Spleen (tissue), 13 donors: ENCODE data around the gene NFE2L1. TPM values are rescaled to one million over a fixed set of nuclear protein-coding genes. Genes with fewer than 3 reads are reported as not detected.
"Not testable (repeated sequence)": the region's sequence is repeated elsewhere in the genome, so short reads cannot be mapped to it uniquely, and the experiment has no call there.

ENCODE experiments used
- DNase-seq: peaks from one replicate; pipeline ENCODE4 v3.0.0-alpha.2; 2020
- H3K27ac ChIP-seq, 8 donors: fragments of 200-600 bp; sonication (generic) in 7 of 8; 1 replicate in 4 of 8; 2 replicates in 4 of 8; pipeline versions ENCODE4 v1.5.0 to v1.8.0; 2016 to 2021; ENCODE audit warnings: inconsistent platforms in 4 of 8, mild to moderate bottlenecking in 4 of 8, moderate library complexity in 1 of 8
- H3K27me3 ChIP-seq, 7 donors: fragments of 200-600 bp; sonication (generic) in 6 of 7; replicated peaks in 1 of 7; 1 replicate in 4 of 7; 2 replicates in 3 of 7; pipeline versions ENCODE4 v1.5.0 to v1.8.0; 2016 to 2021; ENCODE audit warnings: inconsistent platforms in 3 of 7, mild to moderate bottlenecking in 1 of 7
- H3K36me3 ChIP-seq, 6 donors: fragments of 200-600 bp; sonication (generic) in 5 of 6; 1 replicate in 4 of 6; 2 replicates in 2 of 6; pipeline versions ENCODE4 v1.5.0 to v1.8.0; 2016 to 2021; ENCODE audit warnings: inconsistent platforms in 2 of 6
- H3K4me1 ChIP-seq, 6 donors: fragments of 200-600 bp; sonication (generic) in 5 of 6; 1 replicate in 3 of 6; 2 replicates in 3 of 6; pipeline versions ENCODE4 v1.5.0 to v1.8.0; 2016 to 2021; ENCODE audit warnings: inconsistent platforms in 3 of 6
- H3K4me3 ChIP-seq, 8 donors: fragments of 200-600 bp; sonication (generic) in 7 of 8; 1 replicate in 4 of 8; 2 replicates in 4 of 8; pipeline versions ENCODE4 v1.5.0 to v1.8.0; 2016 to 2021; ENCODE audit warnings: inconsistent platforms in 4 of 8, mild to moderate bottlenecking in 4 of 8, moderate library complexity in 2 of 8
- H3K9me3 ChIP-seq, 8 donors: fragments of 200-600 bp; sonication (generic) in 7 of 8; 1 replicate in 4 of 8; 2 replicates in 4 of 8; pipeline versions ENCODE4 v1.5.0 to v1.8.0; 2016 to 2021; ENCODE audit warnings: inconsistent platforms in 4 of 8
- CTCF ChIP-seq, 11 experiments: fragments of 200-600 bp in 7 of 11; fragments of 450-650 bp in 4 of 11; sonication (generic) in 4 of 11; IDR thresholded peaks in 8 of 11; conservative IDR thresholded peaks in 3 of 11; 1 replicate in 7 of 11; 2 replicates in 4 of 11; pipeline versions ENCODE4 v1.4.0 to v1.8.0; 2016 to 2021; ENCODE audit warnings: antibody characterized with exemption in 11 of 11, inconsistent platforms in 4 of 11, mild to moderate bottlenecking in 1 of 11
- POLR2A ChIP-seq, 3 donors: fragments of 450-650 bp; IDR thresholded peaks; one replicate each; pipeline ENCODE4 v1.5.1; 2017; ENCODE audit warnings: antibody characterized with exemption in 3 of 3, mild to moderate bottlenecking in 1 of 3
- POLR2AphosphoS5 ChIP-seq, 3 donors: sonication (generic); formaldehyde crosslinking; IDR thresholded peaks; one replicate each; pipeline ENCODE4 v1.5.1; 2017; ENCODE audit warnings: antibody characterized with exemption in 3 of 3
- WGBS, 5 donors: extraction: QIAGEN DNeasy Blood & Tissue Kit in 3 of 5; methylation state at CpG; one replicate each; pipeline versions ENCODE4 v1.1.5 to v1.1.7; 2013 to 2018; 5-methylcytosine and 5-hydroxymethylcytosine counted together
- intact Hi-C: fragments of 100-400 bp; cut with DNase I; formaldehyde crosslinking; loops from one replicate; pipeline ENCODE4 v1.15.0; 2023; ENCODE audit warnings: low total_unique reads
- long read RNA-seq, 2 donors: transcript quantifications; one replicate each; lab custom pipeline, GENCODE V29; 2026
- polyA plus RNA-seq, 3 donors: library from polyadenylated mRNA; stranded (reverse); fragments of 200-250 nt; gene quantifications; one replicate each; pipeline ENCODE4 v1.2.1, GENCODE V29; 2013
- total RNA-seq, 7 donors: library from RNA; depleted of rRNA in 3 of 7; stranded (reverse); fragments of >200 nt in 3 of 7; fragmentation: NEBNext Ultra II Directional in 4 of 7; extraction: Animal tissue kit (Norgen Biotek cat#: 25700) in 4 of 7; gene quantifications; one replicate each; pipeline versions ENCODE4 v1.1.0 to v1.2.1, GENCODE V29; 2016 to 2021
- donor health status: healthy with polysubstance abuse.
- donor health status: DM: no; HTN: no; CAD: no; lungs with moderate emphysema.
- donor health status: DM: no; HTN: no; CAD: no.
- donor health status: Bipolar disorder and iron deficiency.
- donor health status: healthy.
- donor health status: DM: no; HTN: no; CAD: no.
- donor health status: DM: yes; HTN: yes; CAD: no.

The NFE2L1 gene
- total RNA-seq (100 to 1,000 TPM; 111 to 242 (median 142) TPM), polyA plus RNA-seq (10 to 100 TPM; 21.2 to 59.5 (median 25.7) TPM)
- long read RNA-seq, donor 1, full-length matches to known transcripts: 6 of 52 reads
- long read RNA-seq, donor 1, partial matches to known transcripts: 46 of 52 reads
- long read RNA-seq, donor 1, other reads (novel, unspliced or antisense): 0 of 52 reads
- long read RNA-seq, donor 2, full-length matches to known transcripts: 11 of 48 reads
- long read RNA-seq, donor 2, partial matches to known transcripts: 37 of 48 reads
- long read RNA-seq, donor 2, other reads (novel, unspliced or antisense): 0 of 48 reads

- Histone ChIP-seq H3K27me3 (no peaks in the 10 kb centered on the region), H3K36me3 (peaks cover 0 to 26% (median 18%) of the 10 kb centered on the region in 6 donors), H3K4me3 (peak within 1 kb of the TSS; percentile 69 to 98 (median 80)), H3K27ac (peak within 1 kb of the TSS; percentile 94 to 98 (median 96)), H3K4me1 (peaks cover 39 to 67% (median 51%) of the 10 kb centered on the region in 6 donors), H3K9me3 (no peaks in the 10 kb centered on the region)
- intact Hi-C loops: no loop called here
- DNase-seq: peak; percentile 99
- TF ChIP-seq POLR2AphosphoS5 (IDR thresholded peaks at IDR 0.05) (peak; percentile 90 to 96 (median 94)), POLR2A (IDR thresholded peaks at IDR 0.05) (peak in 1 of 3 donors; percentile 83), CTCF (IDR thresholded peaks at IDR 0.05 in 8 of 11, conservative IDR thresholded peaks at IDR 0.05 in 3 of 11) (peak in 4 of 11 experiments; percentile 10 to 32 (median 22))
- WGBS, 5 donors: 0 to 1% (median 0%) methylated on average over 28 to 47 of the region's 47 CpGs
Observed at GRCh38 chr17:48047741-48048383, at the start of gene NFE2L1. Gene NFE2L1, plus strand, starts transcription at chr17:48048359. Its CDS starts 2,760 bp downstream, at chr17:48051119.

DNA sequence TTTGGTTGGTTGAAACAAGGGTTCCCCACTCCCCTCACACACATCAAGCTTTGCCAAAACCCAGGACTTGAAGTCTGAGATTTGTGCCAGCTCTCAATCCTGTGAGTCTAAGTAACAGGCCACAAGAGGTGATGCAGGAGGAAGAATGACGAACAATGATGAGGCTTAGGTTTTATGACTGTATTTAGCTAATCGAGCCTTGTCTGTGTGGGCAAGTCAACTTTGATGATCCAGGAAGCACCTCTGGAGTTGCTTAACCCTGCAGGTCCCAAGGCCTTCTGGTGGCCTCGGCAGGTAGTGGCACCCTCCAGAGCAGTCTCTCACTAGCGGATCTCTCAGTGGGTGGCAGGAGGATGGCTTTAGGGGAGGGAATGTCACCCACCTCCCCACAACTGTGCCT is 48.6 kb upstream of the NFE2L1 start:
- H3K4me1 ChIP-seq: peaks cover 0 to 36% (median 13%) of the 10 kb centered on the region in 6 donors
- H3K27ac ChIP-seq: no peak overlapping the region
- H3K36me3 ChIP-seq: no peaks in the 10 kb centered on the region
- H3K27me3 ChIP-seq: peaks cover 0 to 8% (median 0%) of the 10 kb centered on the region in 7 donors
- WGBS, 5 donors: 38 to 65% (median 41%) methylated on average over 4 of the region's 4 CpGs
- DNase-seq: no peak
- intact Hi-C loops: no loop called here
- no peak overlapping the region for H3K4me3 ChIP-seq
- H3K9me3 ChIP-seq: no peaks in the 10 kb centered on the region
- TF ChIP-seq POLR2AphosphoS5 (IDR thresholded peaks at IDR 0.05) (no peak), CTCF (IDR thresholded peaks at IDR 0.05 in 8 of 11, conservative IDR thresholded peaks at IDR 0.05 in 3 of 11) (no peak), POLR2A (IDR thresholded peaks at IDR 0.05) (no peak)

DNA sequence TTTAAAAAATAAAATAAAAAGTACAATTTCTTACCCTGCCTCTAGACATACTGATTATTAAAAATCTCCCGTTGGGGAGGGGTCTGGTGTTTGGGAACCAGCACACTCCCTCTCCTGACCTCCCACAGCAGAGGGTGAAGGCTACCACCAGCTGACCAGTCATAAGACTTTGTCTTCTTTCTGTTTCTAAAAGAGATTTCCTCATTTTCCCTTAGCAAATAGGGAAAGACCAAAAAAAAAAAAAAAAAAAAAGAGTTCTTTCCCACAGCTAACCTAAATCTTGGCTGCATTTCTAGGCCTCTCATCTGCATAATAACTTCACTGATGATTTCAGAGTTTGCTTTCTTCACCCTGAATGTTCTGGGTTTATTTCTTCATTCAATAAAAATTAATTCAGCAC is 47.0 kb upstream of the NFE2L1 start:
- Histone ChIP-seq H3K9me3 (no peaks in the 10 kb centered on the region), H3K36me3 (no peaks in the 10 kb centered on the region), H3K4me3 (no peak overlapping the region), H3K27me3 (peaks cover 0 to 6% (median 0%) of the 10 kb centered on the region in 7 donors), H3K27ac (peak overlapping the region in 4 of 8 donors; percentile 75 to 84 (median 80)), H3K4me1 (peaks cover 0 to 36% (median 15%) of the 10 kb centered on the region in 6 donors)
- no peak for DNase-seq
- TF ChIP-seq POLR2A (IDR thresholded peaks at IDR 0.05) (no peak), POLR2AphosphoS5 (IDR thresholded peaks at IDR 0.05) (no peak), CTCF (IDR thresholded peaks at IDR 0.05 in 8 of 11, conservative IDR thresholded peaks at IDR 0.05 in 3 of 11) (no peak)
- intact Hi-C loops: no loop called here
- WGBS, 5 donors: 71 to 80% (median 74%) methylated on average over 1 of the region's 1 CpG

GRCh38 chr17:48001657-48002056 is 46.5 kb upstream of the NFE2L1 start:
- Histone ChIP-seq H3K27ac (peak overlapping the region in 6 of 8 donors; percentile 46 to 84 (median 76)), H3K4me1 (peaks cover 0 to 36% (median 15%) of the 10 kb centered on the region in 6 donors)
- DNase-seq, intact Hi-C loops, H3K4me3 ChIP-seq, H3K9me3 ChIP-seq, H3K36me3 ChIP-seq, H3K27me3 ChIP-seq: not testable (repeated sequence)
- 91 to 97% (median 91%) methylated on average over 5 of the region's 5 CpGs for WGBS, 5 donors
